Astrocyte (in vitro differentiated cells and primary cell): ENCODE data around the gene MYNN.

Experiments used
- CTCF ChIP-seq: IDR thresholded peaks from 2 replicates; pipeline ENCODE4 v1.5.1; 2011; ENCODE audit warnings: low read depth, mild to moderate bottlenecking, inconsistent platforms, low read length, moderate library complexity; ENCODE audit not compliant: insufficient read depth
- EZH2 ChIP-seq: IDR thresholded peaks from 2 replicates; pipeline ENCODE4 v1.6.1; 2012; ENCODE audit warnings: mild to moderate bottlenecking, low read length, inconsistent platforms; ENCODE audit not compliant: insufficient read depth

GRCh38 chr3:169764312-169764881 lies 8.8 kb upstream of the MYNN start:
- TF ChIP-seq CTCF = no peak
- no peak for TF ChIP-seq EZH2
